DND-41 (cell line): ENCODE data around the gene RNFT1.

Experiments
- ATAC-seq: fragments of 200-7000 bp; cut with Tn5 transposase; 3 replicates; pipeline ENCODE4 v1.9.1; 2021; ENCODE audit warnings: low read depth; ENCODE audit not compliant: insufficient read depth
- DNase-seq: peaks from one replicate; pipeline ENCODE4 v3.0.0-alpha.2; 2020
- H2AFZ ChIP-seq: 2 replicates; pipeline ENCODE4 v1.6.0; 2012; ENCODE audit warnings: low read depth, low read length
- H3K27ac ChIP-seq: 2 replicates; pipeline ENCODE4 v1.5.1; 2012; ENCODE audit warnings: low read length, inconsistent platforms
- H3K27me3 ChIP-seq: fragments of 200-600 bp; sonication (generic); 2 replicates; pipeline ENCODE4 v1.6.0; 2012; ENCODE audit warnings: low read length, mild to moderate bottlenecking, inconsistent platforms; ENCODE audit not compliant: insufficient read depth, poor library complexity
- H3K36me3 ChIP-seq: 2 replicates; pipeline ENCODE4 v1.5.1; 2012; ENCODE audit warnings: low read length, inconsistent platforms; ENCODE audit not compliant: insufficient read depth
- H3K4me1 ChIP-seq: 2 replicates; pipeline ENCODE4 v1.5.1; 2012; ENCODE audit warnings: mild to moderate bottlenecking, low read length; ENCODE audit not compliant: insufficient read depth
- H3K4me2 ChIP-seq: 2 replicates; pipeline ENCODE4 v1.6.0; 2012; ENCODE audit warnings: mild to moderate bottlenecking, moderate library complexity, low read length, inconsistent platforms; ENCODE audit not compliant: insufficient read depth
- H3K4me3 ChIP-seq, 2 experiments: fragments of 200-600 bp in 1 of 2; shearing (Covaris generic) in 1 of 2; 2 replicates each; pipeline ENCODE4 v1.5.1; 2012 to 2016; ENCODE audit warnings: inconsistent platforms in 2 of 2, low read length in 2 of 2, mild to moderate bottlenecking in 2 of 2, low read depth in 1 of 2, moderate library complexity in 1 of 2
- H3K79me2 ChIP-seq: 2 replicates; pipeline ENCODE4 v1.6.0; 2012; ENCODE audit warnings: low read length, inconsistent platforms; ENCODE audit not compliant: insufficient read depth
- H3K9ac ChIP-seq: 2 replicates; pipeline ENCODE4 v1.6.0; 2012; ENCODE audit warnings: low read depth, mild to moderate bottlenecking, inconsistent platforms, low read length, moderate library complexity
- H3K9me3 ChIP-seq: 2 replicates; pipeline ENCODE4 v1.5.1; 2012; ENCODE audit warnings: low read length, moderate library complexity, mild to moderate bottlenecking, inconsistent platforms; ENCODE audit not compliant: insufficient read depth, severe bottlenecking
- H4K20me1 ChIP-seq: 2 replicates; pipeline ENCODE4 v1.6.0; 2012; ENCODE audit warnings: low read length; ENCODE audit not compliant: insufficient read depth
- CTCF ChIP-seq: IDR thresholded peaks from 2 replicates; pipeline ENCODE4 v1.5.1; 2012; ENCODE audit warnings: borderline replicate concordance, low read length, moderate library complexity, mild to moderate bottlenecking; ENCODE audit not compliant: poor library complexity, severe bottlenecking; ENCODE audit errors: extremely low read depth
- EZH2 ChIP-seq: IDR thresholded peaks from 3 replicates; pipeline ENCODE4 v1.6.1; 2012; ENCODE audit warnings: borderline replicate concordance, low read depth, mild to moderate bottlenecking, moderate library complexity, low read length, inconsistent platforms; ENCODE audit not compliant: severe bottlenecking

The RNFT1 gene

DNA sequence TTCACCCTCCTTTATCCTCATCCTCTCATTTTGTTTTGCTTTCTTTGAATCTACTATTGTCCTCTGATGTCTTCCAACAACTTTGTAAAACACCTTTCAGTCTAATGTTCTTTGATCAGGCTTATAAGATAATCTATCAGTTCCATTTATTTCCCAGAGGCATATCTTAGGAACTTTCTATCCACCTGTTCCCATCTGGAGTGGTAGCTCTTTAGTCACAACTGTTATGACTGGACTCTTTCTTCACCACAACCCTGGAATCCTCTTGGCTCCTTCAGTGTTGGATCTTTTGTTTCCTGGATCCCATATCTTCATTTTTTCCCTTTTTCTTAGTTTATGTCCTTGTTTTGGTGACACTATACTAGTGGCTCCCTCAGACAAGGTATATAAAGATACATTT, 48.1 kb downstream of the RNFT1 start:
- TF ChIP-seq CTCF (no peak), EZH2 (no peak)
- Histone ChIP-seq H3K4me1 (no peaks in the 10 kb centered on the region), H3K4me3 (no peak overlapping the region), H3K36me3 (peaks cover 81% of the 10 kb centered on the region), H3K27ac (no peak overlapping the region), H3K9me3 (no peaks in the 10 kb centered on the region), H3K79me2 (peaks cover 7% of the 10 kb centered on the region; the same call in 1 of the 2 replicates), H3K27me3 (no peaks in the 10 kb centered on the region), H3K9ac (no peak overlapping the region), H2AFZ (no peak overlapping the region), H4K20me1 (no peaks in the 10 kb centered on the region), H3K4me2 (no peak overlapping the region)
- DNase-seq (no peak), ATAC-seq (no peak)

- H3K4me2 ChIP-seq: no peak overlapping the region
- DNase-seq: no peak
- no peaks in the 10 kb centered on the region for H3K9me3 ChIP-seq
- no peak overlapping the region for H2AFZ ChIP-seq
- no peaks in the 10 kb centered on the region for H4K20me1 ChIP-seq
- no peak overlapping the region for H3K27ac ChIP-seq
- H3K4me1 ChIP-seq: no peaks in the 10 kb centered on the region
- peaks cover 76% of the 10 kb centered on the region for H3K36me3 ChIP-seq
- H3K9ac ChIP-seq: no peak overlapping the region
- ATAC-seq: peak; percentile 55; the same call in 2 of the 3 replicates
- H3K4me3 ChIP-seq: no peak overlapping the region
- TF ChIP-seq EZH2: no peak
- TF ChIP-seq CTCF: peak; percentile 58
- H3K79me2 ChIP-seq: peaks cover 19% of the 10 kb centered on the region
- no peaks in the 10 kb centered on the region for H3K27me3 ChIP-seq
Observed at GRCh38 chr17:59914274-59914854, 50.2 kb downstream of the RNFT1 start.

DNA sequence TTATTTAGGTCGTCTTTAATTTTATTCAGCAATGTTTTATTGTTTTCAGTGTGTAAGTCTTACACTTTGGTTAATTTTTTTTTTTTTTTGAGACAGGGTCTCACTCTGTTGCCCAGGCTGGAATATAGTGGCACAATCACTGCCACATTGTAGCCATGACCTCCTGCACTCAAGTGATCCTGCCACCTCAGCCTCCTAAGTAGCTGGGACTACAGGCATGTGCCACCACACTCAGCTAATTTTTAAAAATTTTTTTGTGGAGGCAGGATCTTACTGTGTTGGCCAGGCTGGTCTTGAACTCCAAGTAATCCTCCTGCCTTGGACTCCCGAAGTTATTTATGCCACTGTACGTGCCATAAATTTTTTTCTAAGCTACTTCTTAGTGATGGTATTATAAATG, 57.1 kb downstream of the RNFT1 start:
- Histone ChIP-seq H3K27me3 (no peaks in the 10 kb centered on the region), H3K9me3 (no peaks in the 10 kb centered on the region), H3K4me3 (no peak overlapping the region), H3K4me1 (0 out of 2 replicates have a peak, but pooled peaks cover 3% of the 10 kb centered on the region), H4K20me1 (peaks cover 24% of the 10 kb centered on the region), H3K79me2 (peaks cover 79% of the 10 kb centered on the region), H2AFZ (no peak overlapping the region), H3K27ac (no peak overlapping the region), H3K4me2 (no peak overlapping the region), H3K36me3 (peaks cover 23% of the 10 kb centered on the region), H3K9ac (no peak overlapping the region)
- TF ChIP-seq CTCF: no peak
- no peak for TF ChIP-seq EZH2
- no peak for ATAC-seq
- no peak for DNase-seq
